HuH-7 (cell line): ENCODE measurements around the gene PKP4.

Source experiments
- DNase-seq: peaks from one replicate; pipeline ENCODE4 v3.0.0; 2011; ENCODE audit warnings: low spot score

The PKP4 gene

DNA sequence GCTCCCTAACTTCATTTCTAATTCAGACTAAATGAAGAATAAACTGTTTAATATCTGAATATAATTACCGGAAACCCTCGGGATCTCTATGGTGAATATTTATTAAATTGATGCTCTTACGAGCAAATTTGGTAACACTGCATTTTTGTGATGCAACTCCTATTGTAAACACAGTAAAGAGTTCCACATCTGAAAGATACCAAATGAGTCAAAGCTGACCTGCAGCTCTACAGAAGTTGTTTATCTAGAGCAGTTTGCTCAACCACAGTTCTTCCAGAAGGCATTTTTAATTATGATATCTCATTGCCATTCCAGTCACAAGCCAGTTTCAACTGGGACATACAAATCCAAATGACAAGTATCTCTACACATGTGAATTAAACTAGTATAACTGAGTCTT is 129.7 kb downstream of the PKP4 start:
- peak; percentile 13 for DNase-seq

DNA sequence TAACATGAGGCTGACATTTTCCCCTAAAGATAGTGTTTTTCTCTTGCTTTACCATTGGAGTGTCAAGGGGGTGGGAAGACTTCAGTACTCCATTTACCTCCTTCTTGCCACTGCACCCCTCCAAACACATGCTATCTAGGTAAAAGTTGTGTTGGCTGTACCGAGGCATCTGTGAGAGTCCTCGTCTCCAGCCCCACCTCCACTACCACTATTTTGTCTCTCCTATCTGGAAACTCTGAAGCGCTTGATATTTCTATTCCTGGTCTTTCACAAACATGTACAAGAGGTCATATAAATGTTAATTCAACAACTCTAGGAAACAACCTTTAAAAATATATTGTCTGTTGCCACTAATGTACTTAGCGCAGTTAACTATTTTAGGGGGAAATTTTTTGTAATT is 132.6 kb downstream of the PKP4 start:
- no peak for DNase-seq

DNA sequence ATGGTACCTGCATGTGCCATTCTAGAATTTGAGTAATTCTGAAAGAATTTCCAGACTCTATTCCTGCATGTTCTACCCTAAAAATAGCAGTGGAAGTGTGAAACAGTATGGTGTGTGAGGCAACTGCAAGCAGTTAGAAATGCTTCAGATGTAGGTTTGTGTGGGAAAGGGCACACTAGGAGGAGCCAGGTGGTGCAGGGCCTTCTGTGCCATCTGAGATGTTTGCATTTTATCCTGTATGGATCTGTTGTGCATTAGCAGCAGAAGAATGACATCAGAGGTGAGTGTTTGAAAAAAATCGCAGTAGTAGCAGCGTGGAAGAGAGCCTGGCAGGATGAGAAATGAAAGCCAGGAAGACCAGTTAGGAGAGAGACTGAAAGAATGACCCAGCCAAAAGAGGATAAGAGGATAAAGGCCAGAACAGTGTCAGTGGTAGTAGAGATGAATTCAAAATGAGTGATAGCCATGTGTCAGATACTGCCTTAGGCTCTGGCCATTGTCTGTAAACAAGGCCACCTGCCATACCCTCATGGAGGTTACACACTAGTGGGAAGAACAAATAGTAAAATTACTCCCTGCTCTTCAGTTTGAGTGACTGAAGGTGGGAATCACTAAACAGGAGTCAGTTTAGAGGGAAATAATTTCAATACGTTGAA is 142.2 kb downstream of the PKP4 start:
- DNase-seq = no peak

DNA sequence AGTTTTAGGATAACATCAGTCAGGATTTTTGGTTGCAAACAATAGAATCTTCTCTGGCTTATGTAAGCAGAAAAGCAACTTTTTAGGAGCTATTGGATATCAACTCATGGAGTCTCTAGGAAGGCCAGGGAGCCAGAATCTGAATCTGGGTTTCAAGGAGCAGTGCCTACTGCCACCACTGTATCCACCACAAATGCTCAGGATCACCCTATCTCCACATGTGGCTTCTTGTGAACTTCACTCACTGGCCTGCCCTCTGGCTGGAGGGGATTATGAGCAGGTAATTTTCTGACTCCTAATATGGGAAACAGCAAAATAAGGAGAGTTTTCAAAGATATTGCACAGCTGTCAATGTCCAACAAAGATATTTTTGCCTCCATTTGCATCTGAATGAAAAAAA is 142.9 kb downstream of the PKP4 start:
- no peak for DNase-seq

DNA sequence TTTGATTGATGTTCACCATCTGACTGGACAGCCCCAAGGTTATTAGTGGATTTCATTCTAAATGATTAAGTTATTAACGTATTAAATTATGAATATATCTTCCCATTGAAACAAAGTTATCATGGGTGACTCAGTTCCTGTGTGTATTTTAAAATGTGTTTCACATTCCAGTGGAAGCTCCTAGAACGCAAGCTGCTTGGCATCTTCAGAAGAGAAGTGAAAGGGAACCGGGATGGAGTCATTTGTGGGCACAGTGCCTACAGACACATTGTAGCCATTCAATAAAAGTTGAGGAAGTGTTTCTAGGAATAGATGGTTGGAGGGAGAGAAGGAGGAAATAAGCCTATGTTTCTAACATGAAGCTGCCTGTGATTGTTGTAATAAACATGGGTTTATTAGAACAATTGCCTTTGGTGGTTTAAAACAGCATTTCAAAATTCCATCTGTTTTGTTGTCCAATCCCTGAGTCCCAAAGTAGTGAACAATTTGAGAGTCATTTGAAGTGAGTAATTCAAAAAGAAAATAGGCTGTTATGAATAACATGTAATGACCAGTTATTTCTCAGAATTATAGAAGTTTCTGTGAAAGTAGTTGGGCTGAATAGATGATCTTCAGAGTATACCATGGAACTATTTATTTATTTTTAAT is 143.5 kb downstream of the PKP4 start:
- DNase-seq = no peak

DNA sequence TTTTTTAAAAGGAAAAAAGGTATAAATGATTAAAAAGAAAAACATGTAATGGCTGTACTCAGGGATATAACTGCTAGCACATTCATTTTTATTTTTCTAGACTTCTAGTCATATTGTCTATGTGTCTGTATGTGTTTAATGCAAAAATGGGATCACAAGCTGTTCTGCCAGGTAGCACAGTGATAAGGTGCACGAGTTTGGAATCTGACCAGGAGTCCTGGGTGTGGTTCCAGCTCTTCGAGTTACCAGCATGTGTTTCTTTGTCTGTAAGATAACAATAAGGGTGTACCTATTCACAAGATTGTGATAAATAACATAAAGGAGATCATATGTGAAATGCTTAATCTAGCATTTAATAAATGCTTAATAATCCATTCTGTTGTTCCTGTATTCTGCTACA is 145.3 kb downstream of the PKP4 start:
- no peak for DNase-seq

DNA sequence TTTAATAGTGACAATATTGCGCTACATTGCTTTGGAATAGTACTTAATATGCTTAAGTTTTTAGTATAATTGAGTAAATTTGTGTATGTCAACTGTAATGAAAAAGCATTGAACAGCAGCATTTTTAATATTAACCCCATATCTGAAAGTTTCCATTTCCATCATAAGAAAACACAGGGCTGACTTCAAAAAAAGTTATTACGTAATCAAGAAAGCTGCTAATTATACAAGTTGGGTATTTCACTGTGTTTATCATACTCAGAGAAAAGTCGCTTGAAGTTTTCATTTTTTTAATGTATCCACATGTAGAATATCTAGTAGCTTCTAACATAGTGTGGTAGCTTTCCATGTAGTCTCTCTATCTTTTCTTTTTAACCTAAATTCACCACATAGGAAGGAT is 146.5 kb downstream of the PKP4 start:
- no peak for DNase-seq

DNA sequence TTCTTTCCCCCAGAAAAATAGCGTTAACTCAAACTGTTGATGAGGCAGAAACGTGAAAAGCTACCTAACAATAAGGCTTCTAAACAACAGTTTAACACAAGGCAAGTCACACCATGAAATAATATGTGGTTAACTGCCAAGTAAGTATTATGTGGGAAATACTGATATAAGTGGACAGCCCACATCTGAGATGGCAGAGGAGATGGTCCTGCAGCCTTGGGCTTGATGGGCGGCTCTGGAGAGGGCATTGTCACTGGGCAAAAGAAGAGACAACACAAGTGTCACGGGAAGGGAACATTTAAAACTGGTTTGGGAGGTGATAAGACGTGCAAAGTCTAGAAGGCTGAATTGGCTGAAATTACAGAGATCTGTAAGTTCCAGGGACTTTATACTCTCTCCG is 147.2 kb downstream of the PKP4 start:
- DNase-seq = no peak

DNA sequence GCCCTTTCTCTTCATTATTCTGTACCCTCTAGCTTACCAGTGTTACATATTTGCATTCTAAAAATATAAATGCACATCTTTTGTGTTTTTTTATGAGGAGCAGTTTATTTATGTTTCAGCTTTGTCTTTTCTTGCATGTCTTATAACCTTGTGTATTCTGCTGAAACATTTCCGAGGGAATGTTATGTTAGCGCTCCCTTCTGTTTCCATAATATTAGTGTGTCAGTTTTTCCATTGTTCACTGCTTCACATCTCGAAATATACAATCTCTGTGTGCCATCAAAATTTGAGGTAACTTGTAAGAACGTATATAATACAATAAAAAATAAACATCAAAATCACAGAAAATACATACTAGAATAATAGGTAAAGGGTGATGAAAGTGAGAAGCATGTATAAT is 153.3 kb downstream of the PKP4 start:
- DNase-seq = no peak

DNA sequence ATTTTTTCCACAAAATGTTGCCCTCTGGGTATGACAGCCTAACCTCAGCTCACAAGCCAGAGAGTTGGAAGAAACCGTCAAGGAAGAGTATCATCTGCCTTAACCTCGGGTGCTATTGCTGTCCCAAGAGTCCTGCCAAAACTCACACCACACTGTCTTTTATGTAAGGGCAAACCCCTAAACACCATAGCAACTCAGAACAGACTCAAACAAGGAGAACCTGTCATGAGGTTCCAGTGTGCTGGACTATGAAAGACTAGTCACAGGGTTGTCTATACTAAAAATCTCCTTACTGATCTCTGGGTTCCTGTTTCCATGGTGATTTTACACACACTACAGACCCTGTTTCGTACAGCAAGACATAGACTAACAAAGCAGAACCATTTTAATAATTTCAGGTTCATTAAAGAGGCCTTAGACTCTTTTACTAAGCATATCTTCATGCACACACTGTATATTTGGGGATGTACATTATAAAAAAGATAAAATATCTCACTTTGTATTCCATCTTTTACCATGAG is 159.8 kb downstream of the PKP4 start:
- no peak for DNase-seq

DNA sequence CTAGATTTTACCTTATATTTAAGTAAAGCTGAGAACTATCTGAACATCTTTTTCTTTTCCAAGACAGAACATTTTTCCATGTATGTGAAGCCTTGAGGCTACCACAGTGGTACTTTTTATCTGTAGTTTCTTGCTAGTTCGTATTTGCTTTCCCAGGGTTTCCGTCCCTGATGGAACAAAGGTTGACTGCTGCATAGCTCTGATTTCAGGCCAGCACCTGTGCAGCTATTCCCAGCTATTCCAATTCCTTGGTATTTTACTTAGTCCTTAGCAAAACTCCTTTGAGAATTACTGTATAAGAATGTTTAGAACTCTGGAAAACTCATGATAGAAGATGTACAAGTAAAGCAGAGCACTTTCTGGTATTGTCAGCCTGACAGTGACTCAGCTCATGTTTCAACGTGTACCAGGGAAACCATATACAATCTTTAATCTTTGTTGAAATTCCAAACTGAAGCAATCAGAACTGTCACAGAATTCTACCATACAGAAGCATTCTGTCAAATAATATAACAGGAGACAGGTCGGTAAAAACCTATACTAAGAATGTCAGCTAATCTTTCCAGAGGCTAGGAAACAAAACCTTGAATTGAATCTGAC is 162.2 kb downstream of the PKP4 start:
- peak; percentile 15 for DNase-seq

DNA sequence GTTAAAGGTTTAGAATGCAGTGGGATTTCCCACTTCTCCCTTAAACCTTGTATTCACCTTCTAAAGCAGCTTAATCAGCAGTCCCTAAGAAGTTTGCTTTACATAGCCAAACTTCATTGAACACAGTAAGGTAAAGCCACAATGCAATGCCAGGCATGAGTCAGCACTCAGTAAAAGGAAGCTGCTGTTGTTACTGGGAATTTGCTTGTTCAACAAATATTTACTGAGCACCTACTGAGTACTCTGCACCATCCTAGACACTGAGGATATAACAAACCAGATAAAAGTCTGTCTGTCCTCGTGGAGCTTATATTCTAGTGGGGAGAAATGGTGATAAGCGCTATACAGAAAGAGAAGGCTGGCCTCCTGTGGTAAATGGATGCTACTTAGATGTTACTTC is 162.7 kb downstream of the PKP4 start:
- no peak for DNase-seq

DNA sequence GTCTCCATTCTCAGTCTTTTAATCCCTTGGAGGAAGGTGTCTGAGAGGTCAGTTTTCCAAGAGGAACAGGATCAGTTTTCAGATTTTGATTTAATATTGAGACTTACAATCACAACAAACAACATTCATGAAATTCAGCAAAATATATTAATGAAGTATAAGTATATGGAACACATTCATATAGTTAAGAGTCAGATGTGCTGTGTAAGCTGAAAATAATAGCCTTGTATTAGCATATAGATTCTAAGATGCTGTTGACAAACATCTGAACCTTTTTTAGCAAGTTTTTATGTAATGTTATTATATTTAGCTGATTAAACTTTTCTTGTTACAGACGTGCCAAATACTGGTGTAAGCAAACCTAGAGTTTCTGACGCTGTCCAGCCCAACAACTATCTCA is 163.9 kb downstream of the PKP4 start:
- no peak for DNase-seq

DNA sequence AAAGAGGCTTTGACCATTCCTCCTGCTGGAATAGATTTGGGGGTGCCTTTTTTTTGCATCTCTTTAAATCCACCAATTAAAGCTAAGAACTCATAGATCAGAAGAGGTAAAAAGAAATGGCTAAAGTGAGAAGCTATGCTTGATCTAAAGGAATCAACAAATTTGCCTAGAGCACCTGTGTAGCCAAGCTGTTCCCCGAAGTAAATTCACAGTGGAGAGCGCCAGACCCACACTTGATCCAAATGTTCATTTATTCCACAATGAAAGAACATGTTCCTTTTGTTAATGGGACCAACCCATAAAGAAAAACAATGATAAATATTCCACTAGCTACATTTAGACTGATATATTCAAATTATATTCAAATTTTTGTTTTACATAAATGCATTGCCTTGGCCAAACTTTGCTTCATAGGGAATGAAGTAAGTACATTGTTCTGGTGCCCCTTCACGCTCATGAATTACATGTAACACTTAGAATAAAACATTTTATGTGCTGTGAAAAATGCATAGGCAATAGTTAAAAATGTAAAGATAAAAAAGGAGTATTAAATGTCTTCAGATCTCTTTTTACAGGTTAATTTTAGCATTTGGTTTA is 167.4 kb downstream of the PKP4 start:
- DNase-seq = no peak

DNA sequence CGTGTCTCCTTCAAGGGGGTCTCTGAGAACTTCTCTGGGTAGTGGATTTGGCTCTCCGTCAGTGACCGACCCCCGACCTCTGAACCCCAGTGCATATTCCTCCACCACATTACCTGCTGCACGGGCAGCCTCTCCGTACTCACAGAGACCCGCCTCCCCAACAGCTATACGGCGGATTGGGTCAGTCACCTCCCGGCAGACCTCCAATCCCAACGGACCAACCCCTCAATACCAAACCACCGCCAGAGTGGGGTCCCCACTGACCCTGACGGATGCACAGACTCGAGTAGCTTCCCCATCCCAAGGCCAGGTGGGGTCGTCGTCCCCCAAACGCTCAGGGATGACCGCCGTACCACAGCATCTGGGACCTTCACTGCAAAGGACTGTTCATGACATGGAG is 168.2 kb downstream of the PKP4 start:
- DNase-seq = no peak

DNA sequence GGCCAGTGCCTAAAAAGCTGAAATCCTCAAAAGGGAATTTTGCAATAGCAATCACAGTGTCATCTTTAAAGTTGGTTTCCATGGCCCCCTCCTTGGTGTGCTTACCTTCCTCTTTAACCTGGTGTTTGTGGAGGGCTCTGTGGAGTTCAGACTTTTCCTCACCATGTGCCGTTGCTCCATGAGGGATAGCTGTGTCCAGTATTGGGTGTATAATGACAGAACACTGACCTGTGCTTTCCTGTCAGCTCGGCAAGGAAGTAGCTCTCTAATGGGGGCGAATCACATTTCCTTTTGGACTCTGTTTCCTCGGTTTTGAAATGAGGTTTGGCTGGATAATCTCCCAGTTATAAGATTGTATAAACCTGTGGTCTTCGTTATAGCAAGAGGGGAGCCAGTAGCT is 172.4 kb downstream of the PKP4 start:
- no peak for DNase-seq

DNA sequence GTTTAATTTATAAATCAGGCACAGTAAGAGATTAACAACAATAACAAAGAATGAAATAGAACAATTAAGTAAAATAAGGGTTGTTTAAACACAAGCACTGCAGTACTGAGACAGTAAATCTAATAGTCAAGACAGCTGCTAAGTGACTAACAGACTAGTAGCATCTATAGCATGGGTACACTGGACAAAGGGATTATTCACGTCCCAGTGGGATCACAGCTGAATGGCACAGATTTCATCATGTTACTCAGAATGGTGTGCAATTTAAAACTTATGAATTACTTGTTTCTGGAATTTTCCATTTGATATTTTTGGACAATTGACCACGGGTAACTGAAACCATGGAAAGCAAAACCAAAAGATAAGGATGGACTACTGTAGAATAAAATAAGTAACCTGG is 176.5 kb downstream of the PKP4 start:
- no peak for DNase-seq

DNA sequence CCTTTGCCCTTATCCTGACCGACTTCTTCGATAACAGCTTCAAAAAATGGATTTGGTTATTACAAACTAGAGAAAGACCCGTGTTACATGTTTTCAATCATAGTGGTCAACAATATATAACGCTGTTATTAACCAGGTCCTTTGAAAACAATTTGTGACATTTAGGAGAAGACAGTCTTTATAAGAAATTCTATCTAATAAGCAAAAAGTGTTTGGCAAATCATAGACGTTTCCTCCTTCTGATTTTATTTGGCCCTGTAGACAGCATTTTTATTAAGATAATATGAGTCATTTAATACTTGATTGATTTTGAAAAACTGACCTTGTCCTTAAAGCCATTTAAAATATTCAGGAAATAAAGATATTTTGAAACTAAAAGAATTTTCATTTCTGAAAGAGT is 177.9 kb downstream of the PKP4 start:
- DNase-seq = no peak

DNA sequence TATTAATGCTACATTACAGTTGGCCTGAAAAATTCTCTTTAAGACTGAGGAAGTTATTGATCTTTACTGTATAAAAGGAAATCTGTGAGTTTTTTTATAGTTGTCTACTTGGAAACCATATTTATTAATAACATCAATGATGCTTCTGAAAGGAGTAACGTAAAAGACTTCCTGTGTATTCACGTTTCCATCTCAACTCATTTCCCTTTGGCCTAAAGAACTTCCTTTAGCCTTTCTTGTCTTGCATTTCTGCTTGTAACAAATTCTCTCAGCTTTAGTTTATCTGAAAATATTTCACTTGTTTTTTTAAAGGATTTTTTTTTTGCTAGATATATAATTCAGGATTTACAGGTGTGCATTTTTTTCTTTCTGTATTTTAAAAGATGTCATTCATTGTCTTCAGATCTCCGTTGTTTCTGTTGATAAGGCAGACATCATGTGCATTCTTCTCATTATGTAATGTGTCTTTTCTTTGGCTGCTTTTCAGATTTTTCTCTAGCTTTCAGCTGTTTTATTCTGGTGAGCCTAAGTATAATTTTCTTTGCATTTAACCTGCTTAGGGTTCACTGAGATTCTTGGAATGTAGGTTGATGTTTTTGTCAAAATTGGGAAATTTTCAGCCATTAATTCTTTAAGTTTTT is 179.3 kb downstream of the PKP4 start:
- DNase-seq = no peak

DNA sequence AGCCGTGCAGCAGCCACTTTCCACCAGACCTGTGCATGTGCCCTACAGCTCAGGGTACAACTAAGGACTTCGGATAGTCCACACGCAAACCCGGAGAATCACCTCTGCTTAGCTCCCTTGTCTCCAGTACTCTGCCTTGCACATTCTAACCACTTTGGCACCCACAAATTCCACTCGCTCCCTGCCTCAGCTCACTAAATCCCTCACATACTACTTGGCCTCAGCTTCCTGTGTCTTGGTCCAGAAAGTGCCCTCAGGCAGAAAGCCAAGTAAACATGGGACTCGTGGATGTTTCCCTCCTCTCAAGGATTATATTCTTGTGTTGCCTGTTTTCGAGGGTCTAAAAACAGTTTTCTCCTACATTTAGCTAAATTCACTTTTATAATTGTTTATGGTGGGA is 180.6 kb downstream of the PKP4 start:
- no peak for DNase-seq

DNA sequence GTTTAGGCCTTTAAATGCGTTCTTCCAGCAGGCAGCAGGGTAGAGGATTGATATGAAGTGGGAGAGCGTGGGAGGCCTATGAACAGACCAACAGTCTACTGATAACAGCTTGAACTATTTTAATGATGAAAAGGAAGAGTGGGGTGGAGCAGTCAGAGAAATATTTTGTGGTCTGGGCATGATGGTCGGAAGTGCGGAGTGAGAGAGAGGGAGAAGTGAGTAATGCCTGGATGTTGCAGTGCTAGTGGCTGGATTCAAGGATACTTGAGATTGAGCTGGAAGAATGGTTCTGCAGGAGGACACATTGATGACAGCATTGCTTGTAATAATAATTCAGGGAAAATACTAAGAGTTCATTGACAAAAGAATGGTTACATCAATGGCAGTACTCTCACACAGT is 187.4 kb downstream of the PKP4 start:
- DNase-seq = no peak

DNA sequence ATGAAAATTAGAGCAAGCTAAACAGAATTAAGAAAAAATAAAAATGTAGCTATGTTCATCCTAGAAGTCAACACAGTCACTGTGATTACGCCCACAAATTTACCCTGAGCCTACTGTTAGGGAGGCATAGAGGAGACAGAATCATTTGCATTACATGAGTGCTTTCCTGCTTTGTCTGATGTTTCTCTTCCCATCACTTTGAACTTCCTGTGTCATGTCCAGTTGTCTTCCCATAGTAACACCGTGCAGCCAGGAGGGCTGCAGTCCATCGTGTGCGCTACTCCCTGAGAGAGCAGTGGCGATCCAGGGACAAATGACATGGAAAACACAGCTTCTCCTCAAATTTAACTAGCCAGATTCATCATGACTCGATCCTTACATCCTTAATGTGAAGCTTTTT is 188.5 kb downstream of the PKP4 start:
- DNase-seq = no peak
